NCI-H187 treated with DMSO at 0.1 percent for 48 hours (cell line): ENCODE results near the gene TAC3.
A peak's percentile ranks its signal among the peaks of the same experiment; 100 is the strongest.
"Not testable (repeated sequence)": the region's sequence is repeated elsewhere in the genome, so short reads cannot be mapped to it uniquely, and the experiment has no call there.

ENCODE experiments used
- DNase-seq: peaks from one replicate; lab custom pipeline; 2025; lab: John Stamatoyannopoulos, UW

The TAC3 gene

GRCh38 chr12:57004651-57005050, 11.7 kb downstream of the TAC3 start:
- DNase-seq = no peak

GRCh38 chr12:57003395-57003794, 12.9 kb downstream of the TAC3 start:
- DNase-seq = no peak

GRCh38 chr12:57001448-57001906, 14.9 kb downstream of the TAC3 start:
- no peak for DNase-seq

- no peak for DNase-seq
Measured at GRCh38 chr12:57000393-57000792, 15.9 kb downstream of the TAC3 start.

GRCh38 chr12:56999456-56999855, 16.9 kb downstream of the TAC3 start:
- DNase-seq = no peak

- no peak for DNase-seq
Measured at GRCh38 chr12:56998981-56999380, 17.3 kb downstream of the TAC3 start.

- DNase-seq = no peak
Measured at GRCh38 chr12:56998316-56998715, 18.0 kb downstream of the TAC3 start.

GRCh38 chr12:56996793-56997545, 19.4 kb downstream of the TAC3 start:
- DNase-seq = no peak

GRCh38 chr12:56995930-56996496, 20.3 kb downstream of the TAC3 start:
- no peak for DNase-seq

GRCh38 chr12:56995201-56995929, 21.0 kb downstream of the TAC3 start:
- no peak for DNase-seq

GRCh38 chr12:56994231-56994746, 22.0 kb downstream of the TAC3 start:
- DNase-seq = no peak

- no peak for DNase-seq
Measured at GRCh38 chr12:56993346-56993745, 23.0 kb downstream of the TAC3 start.

GRCh38 chr12:56991319-56992246, 24.7 kb downstream of the TAC3 start:
- no peak for DNase-seq

GRCh38 chr12:56990648-56991318, 25.5 kb downstream of the TAC3 start:
- DNase-seq = no peak

- no peak for DNase-seq
Measured at GRCh38 chr12:56989861-56990610, 26.3 kb downstream of the TAC3 start.

GRCh38 chr12:56988207-56988739, 28.1 kb downstream of the TAC3 start:
- DNase-seq = no peak

GRCh38 chr12:56987551-56988053, 28.7 kb downstream of the TAC3 start:
- peak; percentile 72 for DNase-seq

- no peak for DNase-seq
Measured at GRCh38 chr12:56987011-56987410, 29.3 kb downstream of the TAC3 start.

GRCh38 chr12:56985714-56986113, 30.6 kb downstream of the TAC3 start:
- DNase-seq = not testable (repeated sequence)

- no peak for DNase-seq
Measured at GRCh38 chr12:56983386-56983785, 32.9 kb downstream of the TAC3 start.
